OCI-LY7 (cell line): ENCODE measurements around the gene TDRD7. TPM values are rescaled to one million over a fixed set of nuclear protein-coding genes. Genes with fewer than 3 reads are reported as not detected.

Experiments used
- BruUV-seq: library from RNA; stranded (reverse); fragments of 400-500 nt; replicated peaks from 2 replicates; lab custom pipeline; 2021; lab: Mats Ljungman, UMichigan
- CTCF ChIA-PET: fragments of 300-600 bp; sonication (Branson Sonifier 250); formaldehyde crosslinking; loops from one replicate; lab custom pipeline; 2022; ENCODE audit warnings: antibody characterized with exemption; ENCODE audit not compliant: unreplicated experiment; lab: Charles Lee
- POLR2A ChIA-PET: fragments of 300-600 bp; sonication (Branson Sonifier 250); formaldehyde crosslinking; loops from one replicate; lab custom pipeline; 2022; ENCODE audit warnings: antibody characterized with exemption; lab: Charles Lee
- DNase-seq: peaks from one replicate; pipeline ENCODE4 v3.0.0-alpha.2; 2015; ENCODE audit warnings: low spot score
- H2AFZ ChIP-seq: fragments of 200-600 bp; sonication (generic), shearing (Covaris generic); 2 replicates; pipeline ENCODE4 v1.6.1; 2014; ENCODE audit warnings: mild to moderate bottlenecking, antibody characterized with exemption, low read length, moderate library complexity
- H3K27ac ChIP-seq: fragments of 200-600 bp; sonication (generic); 2 replicates; pipeline ENCODE4 v1.5.1; 2014; ENCODE audit warnings: mixed run types, low read depth, mild to moderate bottlenecking, moderate library complexity, low read length, inconsistent platforms; ENCODE audit not compliant: poor library complexity, severe bottlenecking
- H3K36me3 ChIP-seq: fragments of 200-600 bp; sonication (generic); 2 replicates; pipeline ENCODE4 v1.6.1; 2014; ENCODE audit warnings: mild to moderate bottlenecking, antibody characterized with exemption, low read length, moderate library complexity, mixed read lengths; ENCODE audit not compliant: insufficient read depth
- H3K4me1 ChIP-seq: fragments of 200-600 bp; sonication (generic); 2 replicates; pipeline ENCODE4 v1.5.1; 2014; ENCODE audit warnings: mild to moderate bottlenecking, low read length; ENCODE audit not compliant: insufficient read depth, poor library complexity, severe bottlenecking
- H3K4me2 ChIP-seq: fragments of 200-600 bp; sonication (generic); 2 replicates; pipeline ENCODE4 v1.6.1; 2014; ENCODE audit warnings: mild to moderate bottlenecking, low read length
- H3K4me3 ChIP-seq: fragments of 200-600 bp; sonication (generic); 2 replicates; pipeline ENCODE4 v1.5.1; 2014; ENCODE audit warnings: mild to moderate bottlenecking, low read depth, low read length; ENCODE audit not compliant: poor library complexity, severe bottlenecking
- H3K79me2 ChIP-seq: fragments of 200-600 bp; sonication (generic); 2 replicates; pipeline ENCODE4 v1.6.1; 2016; ENCODE audit warnings: low read depth, mild to moderate bottlenecking, low read length, moderate library complexity, mixed read lengths; ENCODE audit not compliant: insufficient read depth
- H3K9me2 ChIP-seq: fragments of 200-600 bp; sonication (generic); 2 replicates; pipeline ENCODE4 v1.6.1; 2016; ENCODE audit warnings: mild to moderate bottlenecking, low read length, mixed read lengths; ENCODE audit not compliant: insufficient read depth
- H3K9me3 ChIP-seq: fragments of 200-600 bp; sonication (generic); 2 replicates; pipeline ENCODE4 v1.6.1; 2014; ENCODE audit warnings: mild to moderate bottlenecking, mixed run types, low read length, mixed read lengths
- H4K20me1 ChIP-seq: fragments of 200-600 bp; sonication (generic); 2 replicates; pipeline ENCODE4 v1.6.1; 2014; ENCODE audit warnings: mild to moderate bottlenecking, antibody characterized with exemption, low read length, moderate library complexity, mixed read lengths; ENCODE audit not compliant: insufficient read depth
- EZH2phosphoT487 ChIP-seq: fragments of 200-600 bp; sonication (generic); IDR thresholded peaks from 2 replicates; pipeline ENCODE4 v1.6.1; 2018; ENCODE audit warnings: low read depth, borderline replicate concordance, mild to moderate bottlenecking, mixed run types, antibody characterized with exemption, low read length, moderate library complexity, mixed read lengths
- intact Hi-C: fragments of 100-400 bp; cut with micrococcal nuclease; formaldehyde crosslinking; loops from one replicate; pipeline ENCODE4 v1.10.0; 2022; ENCODE audit not compliant: unreplicated experiment
- total RNA-seq, 2 experiments: library from RNA; depleted of rRNA in 1 of 2; stranded (reverse); fragments of >200 nt in 1 of 2; shearing (Covaris generic) in 1 of 2; gene quantifications; 2 replicates each; pipeline ENCODE4 v1.2.3, GENCODE V29; 2014 to 2022
- TF ChIP-seq, protein P1 (sequence below): fragments of 200-600 bp; sonication (generic); conservative IDR thresholded peaks from 2 replicates; pipeline ENCODE4 v1.5.1; 2014; ENCODE audit warnings: mild to moderate bottlenecking, antibody characterized with exemption, low read length, moderate library complexity, mixed read lengths

Gene TDRD7
- total RNA-seq, 2 experiments from 2014 or later = 4.0 to 6.1 TPM

DNA sequence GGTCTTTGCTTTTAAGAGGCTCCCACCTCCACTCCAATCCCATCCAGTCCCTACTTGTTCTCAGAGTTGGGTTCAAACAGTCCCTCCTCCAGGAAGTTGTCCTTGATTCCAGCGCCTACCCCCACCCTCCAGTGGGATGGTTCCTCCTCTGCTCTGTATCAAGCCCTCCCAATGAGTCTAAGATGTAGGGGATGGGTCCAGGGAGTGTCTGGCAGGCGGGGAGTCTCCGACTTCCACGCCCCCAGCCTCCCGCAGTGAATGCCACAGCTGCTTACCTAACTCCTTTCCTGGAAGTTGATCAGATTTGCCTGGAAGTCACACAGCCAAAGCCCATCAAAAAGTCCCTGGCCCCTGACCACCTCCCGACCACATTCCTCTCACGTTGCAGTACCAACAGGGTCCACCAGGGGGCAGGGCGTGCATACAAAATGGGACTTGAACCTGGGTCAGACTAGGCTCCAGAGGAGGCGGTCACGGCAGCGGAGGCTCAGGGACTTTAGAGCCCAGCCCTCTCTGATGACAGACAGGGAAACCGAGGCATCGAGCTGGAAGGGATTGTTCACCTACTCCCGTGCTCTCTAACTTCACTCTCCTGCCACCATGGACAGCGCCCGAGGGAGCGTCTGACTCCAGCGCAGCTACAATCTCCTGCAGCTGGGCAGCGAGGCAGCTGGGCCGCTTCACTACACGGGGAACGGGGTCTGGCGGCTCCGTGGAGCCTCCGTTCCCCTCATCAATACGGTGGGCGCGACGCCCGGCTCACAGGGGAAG, 25.0 kb upstream of the TDRD7 start:
- Histone ChIP-seq H3K4me2 (no peak overlapping the region), H3K79me2 (no peaks in the 10 kb centered on the region), H3K27ac (no peak overlapping the region), H3K36me3 (no peaks in the 10 kb centered on the region), H3K9me2 (no peaks in the 10 kb centered on the region), H3K9me3 (no peaks in the 10 kb centered on the region), H3K4me3 (no peak overlapping the region), H4K20me1 (no peaks in the 10 kb centered on the region), H2AFZ (no peak overlapping the region), H3K4me1 (no peaks in the 10 kb centered on the region)
- ChIA-PET POLR2A (no interaction called here), CTCF (interaction anchor here (0.5 to 1.4 kb wide), 2 partner anchors 229 to 335 kb away, joined by 3 to 4 read pairs; no protein-coding TSS in a partner anchor)
- no TSS peak for BruUV-seq
- peak; percentile 58 for DNase-seq
- TF ChIP-seq EZH2phosphoT487 = no peak
- TF ChIP-seq, protein P1, sequence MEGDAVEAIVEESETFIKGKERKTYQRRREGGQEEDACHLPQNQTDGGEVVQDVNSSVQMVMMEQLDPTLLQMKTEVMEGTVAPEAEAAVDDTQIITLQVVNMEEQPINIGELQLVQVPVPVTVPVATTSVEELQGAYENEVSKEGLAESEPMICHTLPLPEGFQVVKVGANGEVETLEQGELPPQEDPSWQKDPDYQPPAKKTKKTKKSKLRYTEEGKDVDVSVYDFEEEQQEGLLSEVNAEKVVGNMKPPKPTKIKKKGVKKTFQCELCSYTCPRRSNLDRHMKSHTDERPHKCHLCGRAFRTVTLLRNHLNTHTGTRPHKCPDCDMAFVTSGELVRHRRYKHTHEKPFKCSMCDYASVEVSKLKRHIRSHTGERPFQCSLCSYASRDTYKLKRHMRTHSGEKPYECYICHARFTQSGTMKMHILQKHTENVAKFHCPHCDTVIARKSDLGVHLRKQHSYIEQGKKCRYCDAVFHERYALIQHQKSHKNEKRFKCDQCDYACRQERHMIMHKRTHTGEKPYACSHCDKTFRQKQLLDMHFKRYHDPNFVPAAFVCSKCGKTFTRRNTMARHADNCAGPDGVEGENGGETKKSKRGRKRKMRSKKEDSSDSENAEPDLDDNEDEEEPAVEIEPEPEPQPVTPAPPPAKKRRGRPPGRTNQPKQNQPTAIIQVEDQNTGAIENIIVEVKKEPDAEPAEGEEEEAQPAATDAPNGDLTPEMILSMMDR = peak; percentile 90
- intact Hi-C loops = loop anchor here (1.0 to 2.0 kb wide), 3 partner anchors 211 to 530 kb away; no protein-coding TSS in a partner anchor

DNA sequence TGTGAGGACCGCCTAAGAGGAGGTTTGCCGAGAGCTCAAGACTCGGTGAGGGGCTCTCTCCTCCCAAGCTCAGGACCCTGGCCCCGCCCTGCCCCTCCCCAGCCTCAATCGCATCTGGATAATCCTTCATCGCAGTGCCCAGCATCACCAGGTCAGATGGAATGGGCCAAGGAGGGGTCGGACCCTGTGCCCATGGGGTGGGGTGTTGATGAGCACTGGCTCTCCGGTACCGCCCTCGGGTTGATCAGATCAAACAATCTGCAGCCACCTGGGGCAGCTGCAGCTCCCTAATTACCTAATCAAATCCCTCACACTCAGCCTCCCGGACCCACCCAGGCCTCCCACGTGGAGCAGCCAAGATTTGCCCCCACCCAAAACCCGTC, 24.4 kb upstream of the TDRD7 start:
- Histone ChIP-seq H3K4me1 (no peaks in the 10 kb centered on the region), H3K27ac (no peak overlapping the region), H4K20me1 (no peaks in the 10 kb centered on the region), H3K4me2 (no peak overlapping the region), H3K9me2 (no peaks in the 10 kb centered on the region), H3K79me2 (no peaks in the 10 kb centered on the region), H3K4me3 (no peak overlapping the region), H3K9me3 (no peaks in the 10 kb centered on the region), H2AFZ (no peak overlapping the region), H3K36me3 (no peaks in the 10 kb centered on the region)
- ChIA-PET POLR2A (no interaction called here), CTCF (interaction anchor here (0.5 to 1.4 kb wide), 2 partner anchors 228 to 336 kb away, joined by 3 to 4 read pairs; no protein-coding TSS in a partner anchor)
- BruUV-seq = no TSS peak
- TF ChIP-seq EZH2phosphoT487 = no peak
- TF ChIP-seq, protein P1 = no peak
- no peak for DNase-seq
- intact Hi-C loops = loop anchor here (1.0 to 2.0 kb wide), 3 partner anchors 211 to 531 kb away; no protein-coding TSS in a partner anchor
